Left cardiac atrium (tissue), 4 donors: ENCODE results near the gene MRGPRF. TPM values are rescaled to one million over a fixed set of nuclear protein-coding genes. Genes with fewer than 3 reads are reported as not detected.
"Not testable (repeated sequence)": the region's sequence is repeated elsewhere in the genome, so short reads cannot be mapped to it uniquely, and the experiment has no call there.

Experiments used
- ATAC-seq, 2 donors: fragments of 200-7000 bp; cut with Tn5 transposase; one replicate each; pipeline ENCODE4 v1.9.1; 2020; ENCODE audit warnings: mild to moderate bottlenecking in 2 of 2, moderate library complexity in 2 of 2
- DNase-seq: peaks from one replicate; pipeline ENCODE4 v3.0.0-alpha.2; 2020
- intact Hi-C, 2 donors: fragments of 100-400 bp; cut with DNase I; formaldehyde crosslinking; loops; one replicate each; pipeline versions ENCODE4 v1.14.1 to v1.15.1; 2022 to 2023
- total RNA-seq, 2 donors: library from RNA; stranded (reverse); fragmentation: NEBNext Ultra II Directional; extraction: Animal tissue kit (Norgen Biotek cat#: 25700); gene quantifications; one replicate each; pipeline ENCODE4 v1.2.1, GENCODE V29; 2021
- donor health status: DM: no; HTN: yes; CAD: no.
- donor health status: DM: no; HTN: yes; CAD: no; lungs with severe emphysema.
- donor health status: DM: yes; HTN: yes; CAD: no.
- donor health status: Dilated cardiomyopathy.

MRGPRF gene
- total RNA-seq, 2 donors from 2014 or later: 12.4 to 13.3 TPM

GRCh38 chr11:68977781-68978625 lies 35.0 kb downstream of the MRGPRF start:
- intact Hi-C loops: no loop called here
- DNase-seq (no peak), ATAC-seq (no peak)

GRCh38 chr11:68976563-68976962 lies 36.5 kb downstream of the MRGPRF start:
- no peak for ATAC-seq
- intact Hi-C loops: no loop called here

GRCh38 chr11:68976095-68976494 lies 37.0 kb downstream of the MRGPRF start:
- ATAC-seq (no peak), DNase-seq (no peak)
- intact Hi-C loops: no loop called here

More at GRCh38 chr11:68976563-68976962, 36.5 kb downstream of the MRGPRF start:
- DNase-seq: no peak

- DNase-seq (no peak), ATAC-seq (peak; percentile 30 to 42)
- intact Hi-C loops: no loop called here
Observed at GRCh38 chr11:68974421-68975194, 38.4 kb downstream of the MRGPRF start.

- intact Hi-C loops, DNase-seq, ATAC-seq: not testable (repeated sequence)
Observed at GRCh38 chr11:68973706-68974105, 39.3 kb downstream of the MRGPRF start.

GRCh38 chr11:68973219-68973618 lies 39.8 kb downstream of the MRGPRF start:
- DNase-seq (no peak), ATAC-seq (no peak)
- intact Hi-C loops: no loop called here

- ATAC-seq: no peak
- DNase-seq: no peak
- intact Hi-C loops: no loop called here
Observed at GRCh38 chr11:68970921-68971636, 42.0 kb downstream of the MRGPRF start.

- no peak for DNase-seq
- intact Hi-C loops: no loop called here
- no peak for ATAC-seq
Observed at GRCh38 chr11:68969386-68969785, 43.7 kb downstream of the MRGPRF start.

GRCh38 chr11:68968306-68969250 lies 44.5 kb downstream of the MRGPRF start:
- ATAC-seq: no peak
- intact Hi-C loops: no loop called here
- no peak for DNase-seq

- DNase-seq (no peak), ATAC-seq (no peak)
- intact Hi-C loops: no loop called here
Observed at GRCh38 chr11:68966894-68967780, 45.9 kb downstream of the MRGPRF start.

GRCh38 chr11:68965901-68966853 lies 46.9 kb downstream of the MRGPRF start:
- DNase-seq (no peak), ATAC-seq (no peak)
- intact Hi-C loops: no loop called here

GRCh38 chr11:68963779-68964178 lies 49.3 kb downstream of the MRGPRF start:
- ATAC-seq (peak in 1 of 2 donors; percentile 54), DNase-seq (no peak)
- intact Hi-C loops: no loop called here

- intact Hi-C loops: no loop called here
Observed at GRCh38 chr11:68962527-68963250, 50.4 kb downstream of the MRGPRF start.

GRCh38 chr11:68961245-68961644 lies 51.8 kb downstream of the MRGPRF start:
- DNase-seq: no peak
- no peak for ATAC-seq
- intact Hi-C loops: no loop called here

More at GRCh38 chr11:68962527-68963250, 50.4 kb downstream of the MRGPRF start:
- ATAC-seq (no peak), DNase-seq (no peak)

GRCh38 chr11:68960294-68961071 lies 52.6 kb downstream of the MRGPRF start:
- ATAC-seq (no peak), DNase-seq (no peak)

More at GRCh38 chr11:68960294-68961071, 52.6 kb downstream of the MRGPRF start:
- intact Hi-C loops: no loop called here
